IMR-90 (cell line): Measurements from ENCODE around the gene FARS2. TPM values are rescaled to one million over a fixed set of nuclear protein-coding genes. Genes with fewer than 3 reads are reported as not detected.

Experiments used
- ATAC-seq: fragments of 200-7000 bp; cut with Tn5 transposase; 2 replicates; pipeline ENCODE4 v1.9.1; 2020; ENCODE audit warnings: low read depth, mild to moderate bottlenecking, moderate library complexity
- BruUV-seq: library from RNA; stranded (reverse); fragments of 400-500 nt; replicated peaks from 2 replicates; lab custom pipeline; 2021; lab: Mats Ljungman, UMichigan
- CTCF ChIA-PET: fragments of 300-600 bp; formaldehyde crosslinking; extraction: SDS; loops from one replicate; lab custom pipeline; 2021; ENCODE audit warnings: antibody characterized with exemption; lab: Yijun Ruan, JAX
- POLR2A ChIA-PET: fragments of 300-600 bp; sonication (Branson Sonifier 250); formaldehyde crosslinking; loops from one replicate; lab custom pipeline; 2022; ENCODE audit warnings: antibody characterized with exemption; ENCODE audit not compliant: unreplicated experiment; lab: Charles Lee
- DNase-seq: peaks from one replicate; pipeline ENCODE4 v3.0.0; 2013
- H2AFZ ChIP-seq: replicated peaks from 2 replicates; pipeline ENCODE3; 2013; ENCODE audit warnings: low read length, mild to moderate bottlenecking; ENCODE audit not compliant: poor library complexity
- H2AK5ac ChIP-seq: 2 replicates; pipeline ENCODE4 v1.6.1; 2013; ENCODE audit warnings: low read depth, low read length, inconsistent platforms
- H2AK9ac ChIP-seq: replicated peaks from 2 replicates; pipeline ENCODE3; 2013; ENCODE audit warnings: mild to moderate bottlenecking, low read depth, low read length, moderate library complexity; ENCODE audit not compliant: poor library complexity
- H2BK120ac ChIP-seq: 2 replicates; pipeline ENCODE4 v1.6.1; 2013; ENCODE audit warnings: low read depth, low read length, inconsistent platforms
- H2BK15ac ChIP-seq: 3 replicates; pipeline ENCODE4 v1.6.1; 2013; ENCODE audit warnings: low read depth, low read length, inconsistent platforms
- H2BK20ac ChIP-seq: 2 replicates; pipeline ENCODE4 v1.6.1; 2013; ENCODE audit warnings: low read depth, mild to moderate bottlenecking, inconsistent platforms, low read length, moderate library complexity
- H2BK5ac ChIP-seq: 2 replicates; pipeline ENCODE4 v1.6.1; 2013; ENCODE audit warnings: mild to moderate bottlenecking, low read depth, low read length, inconsistent platforms; ENCODE audit not compliant: poor library complexity, severe bottlenecking
- H3K14ac ChIP-seq: replicated peaks from 2 replicates; pipeline ENCODE4 v1.6.1; 2013; ENCODE audit warnings: low read depth, low read length, inconsistent platforms
- H3K18ac ChIP-seq: 2 replicates; pipeline ENCODE4 v1.6.1; 2013; ENCODE audit warnings: low read depth, low read length, control low read depth
- H3K23ac ChIP-seq: 2 replicates; pipeline ENCODE4 v1.6.1; 2013; ENCODE audit warnings: low read depth, low read length, inconsistent platforms
- H3K27ac ChIP-seq: 2 replicates; pipeline ENCODE4 v1.5.1; 2013; ENCODE audit warnings: mild to moderate bottlenecking, control low read depth, low read length; ENCODE audit not compliant: insufficient read depth
- H3K27me3 ChIP-seq: 2 replicates; pipeline ENCODE4 v1.6.1; 2013; ENCODE audit warnings: low read length; ENCODE audit not compliant: control insufficient read depth, insufficient read depth
- H3K36me3 ChIP-seq: 2 replicates; pipeline ENCODE4 v1.6.1; 2013; ENCODE audit warnings: low read length, mixed read lengths; ENCODE audit not compliant: control insufficient read depth, insufficient read depth
- H3K4ac ChIP-seq: 2 replicates; pipeline ENCODE4 v1.6.1; 2013; ENCODE audit warnings: low read depth, low read length, inconsistent platforms
- H3K4me1 ChIP-seq: 2 replicates; pipeline ENCODE4 v1.6.1; 2013; ENCODE audit warnings: low read length, mixed read lengths; ENCODE audit not compliant: control insufficient read depth, insufficient read depth
- H3K4me2 ChIP-seq: 2 replicates; pipeline ENCODE4 v1.6.1; 2013; ENCODE audit warnings: low read depth, mild to moderate bottlenecking, control low read depth, low read length, moderate library complexity
- H3K4me3 ChIP-seq: 2 replicates; pipeline ENCODE4 v1.5.1; 2013; ENCODE audit warnings: low read depth, mild to moderate bottlenecking, control low read depth, low read length, moderate library complexity; ENCODE audit not compliant: insufficient read depth
- H3K56ac ChIP-seq: 2 replicates; pipeline ENCODE4 v1.6.1; 2013; ENCODE audit warnings: low read length, inconsistent platforms; ENCODE audit not compliant: insufficient read depth; ENCODE audit errors: extremely low read depth
- H3K79me1 ChIP-seq, 2 experiments: 2 replicates each; pipeline ENCODE4 v1.6.1; 2013; ENCODE audit warnings: low read length in 2 of 2, inconsistent platforms in 1 of 2, low read depth in 1 of 2
- H3K9ac ChIP-seq: 2 replicates; pipeline ENCODE4 v1.6.1; 2013; ENCODE audit warnings: low read depth, low read length, control low read depth
- H3K9me1 ChIP-seq: 2 replicates; pipeline ENCODE4 v1.6.1; 2013; ENCODE audit warnings: low read length, inconsistent platforms; ENCODE audit not compliant: insufficient read depth
- H3K9me3 ChIP-seq: 2 replicates; pipeline ENCODE4 v1.6.1; 2013; ENCODE audit warnings: low read length; ENCODE audit not compliant: control insufficient read depth, insufficient read depth
- H4K20me1 ChIP-seq: 2 replicates; pipeline ENCODE4 v1.6.1; 2013; ENCODE audit warnings: low read length, inconsistent platforms; ENCODE audit not compliant: insufficient read depth
- H4K5ac ChIP-seq: 2 replicates; pipeline ENCODE4 v1.6.1; 2013; ENCODE audit warnings: mild to moderate bottlenecking, low read depth, low read length, control low read depth
- H4K8ac ChIP-seq, 2 experiments: 2 replicates each; pipeline ENCODE4 v1.6.1; 2013; ENCODE audit warnings: low read depth in 2 of 2, low read length in 2 of 2, control low read depth in 1 of 2, inconsistent platforms in 1 of 2
- H4K91ac ChIP-seq: 2 replicates; pipeline ENCODE4 v1.6.1; 2013; ENCODE audit warnings: low read depth, low read length, inconsistent platforms; ENCODE audit not compliant: insufficient read depth
- BHLHE40 ChIP-seq: fragments of 150-350 bp; IDR thresholded peaks from 2 replicates; pipeline ENCODE4 v1.6.1; 2016; ENCODE audit warnings: mild to moderate bottlenecking, low read depth, low read length
- CEBPB ChIP-seq: IDR thresholded peaks from 2 replicates; pipeline ENCODE4 v1.6.1; 2012; ENCODE audit warnings: low read depth, low read length, improper control_type of control experiment
- FOS ChIP-seq: fragments of 150-350 bp; IDR thresholded peaks from 2 replicates; pipeline ENCODE4 v1.6.1; 2016; ENCODE audit warnings: low read depth, low read length
- MAFK ChIP-seq: IDR thresholded peaks from 2 replicates; pipeline ENCODE4 v1.6.1; 2012; ENCODE audit warnings: low read depth, low read length, improper control_type of control experiment
- MAZ ChIP-seq: IDR thresholded peaks from 2 replicates; pipeline ENCODE4 v1.6.1; 2012; ENCODE audit warnings: low read depth, mild to moderate bottlenecking, low read length, improper control_type of control experiment, moderate library complexity, borderline replicate concordance
- WGBS, 2 experiments: methylation state at CpG; one replicate each; pipeline versions ENCODE4 v1.1.5 to v1.1.7; 2013; ENCODE audit warnings: missing lambda C conversion rate in 2 of 2; ENCODE audit not compliant: insufficient read length in 1 of 2; ENCODE audit errors: extremely low coverage in 2 of 2; 5-methylcytosine and 5-hydroxymethylcytosine counted together
- dilution Hi-C: fragments of 300-500 bp; cut with HindIII; formaldehyde crosslinking; loops from one replicate; pipeline ENCODE4 v1.14.3; 2018; ENCODE audit warnings: low sequenced_read_pairs; ENCODE audit not compliant: unreplicated experiment
- in situ Hi-C: fragments of 300-500 bp; cut with MboI; formaldehyde crosslinking; loops from 3 replicates; pipeline ENCODE4 v1.14.3; 2019; ENCODE audit warnings: low sequenced_read_pairs, inconsistent platforms, mixed read lengths
- intact Hi-C: fragments of 100-400 bp; cut with micrococcal nuclease; formaldehyde crosslinking; loops from 2 replicates; pipeline ENCODE4 v1.10.0; 2022
- polyA plus RNA-seq, 3 experiments: library from polyadenylated mRNA; depleted of rRNA; stranded (reverse); fragments of >200 nt; gene quantifications; 2 replicates each; pipeline ENCODE4 v1.2.3, GENCODE V29; 2012; ENCODE audit warnings: low replicate concordance in 1 of 3
- total RNA-seq: library from RNA; depleted of rRNA; stranded (reverse); fragments of >200 nt; gene quantifications from 2 replicates; pipeline ENCODE4 v1.2.3, GENCODE V29; 2012

Gene FARS2
- total and polyA plus RNA-seq, 2 of the 4 experiments (the other 2 are of a cell fraction), result 12.1 to 28.9 TPM

- Histone ChIP-seq H3K18ac (no peak overlapping the region), H2BK5ac (no peak overlapping the region), H3K4me3 (no peak overlapping the region), H4K91ac (no peak overlapping the region), H2AFZ (no peak overlapping the region), H3K9ac (no peak overlapping the region), H3K23ac (no peak overlapping the region), H4K5ac (no peak overlapping the region), H2AK5ac (no peak overlapping the region), H2AK9ac (no peak overlapping the region), H3K56ac (no peak overlapping the region), H3K9me3 (no peaks in the 10 kb centered on the region), H3K4ac (no peak overlapping the region), H2BK20ac (no peak overlapping the region), H4K8ac (no peak overlapping the region), H3K27ac (no peak overlapping the region), H3K36me3 (0 out of 2 replicates have a peak, but pooled peaks cover 2% of the 10 kb centered on the region), H3K79me1 (peaks cover 0 to 7% of the 10 kb centered on the region in 2 experiments; a peak in 2 of 4 replicates), H3K27me3 (no peaks in the 10 kb centered on the region), H4K20me1 (no peaks in the 10 kb centered on the region), H2BK120ac (no peak overlapping the region), H3K9me1 (peaks cover 18% of the 10 kb centered on the region; the same call in 1 of the 2 replicates), H2BK15ac (no peak overlapping the region), H3K4me2 (no peak overlapping the region; the same call in 1 of the 2 replicates), H3K14ac (no peak overlapping the region), H3K4me1 (peaks cover 8% of the 10 kb centered on the region; the same call in 1 of the 2 replicates)
- peak; percentile 53 for ATAC-seq
- ChIA-PET POLR2A (no interaction called here), CTCF (interaction anchor here (0.9 to 2.5 kb wide), 5 partner anchors 10 to 98 kb away, joined by 3 to 15 read pairs (median 4); no protein-coding TSS in a partner anchor)
- no TSS peak for BruUV-seq
- no peak for TF ChIP-seq BHLHE40
- peak; percentile 97 for TF ChIP-seq MAFK
- no peak for TF ChIP-seq MAZ
- TF ChIP-seq CEBPB, result no peak
- TF ChIP-seq FOS, result no peak
- dilution Hi-C loops, result no loop called here
- WGBS, 2 experiments, result no CpG with 5 or more reads among the region's 2 CpGs
- intact Hi-C loops, result loop anchor here (2.0 kb wide), 1 partner anchor 188 kb away; no protein-coding TSS in a partner anchor
- in situ Hi-C loops, result loop anchor here (25.0 kb wide), 1 partner anchor 1322 kb away; no protein-coding TSS in a partner anchor
- DNase-seq, result peak; percentile 55
These were observed 46.2 kb upstream of the FARS2 start for GRCh38 chr6:5215159-5215558.
